Mesodermal cell (in vitro differentiated cells): ENCODE results near the gene RUNX2.

ENCODE experiments used
- H3K27ac ChIP-seq: 2 replicates; pipeline ENCODE4 v1.7.0; 2013; ENCODE audit warnings: mild to moderate bottlenecking, low read depth, low read length, moderate library complexity; ENCODE audit not compliant: severe bottlenecking
- H3K36me3 ChIP-seq: 2 replicates; pipeline ENCODE4 v1.7.1; 2013; ENCODE audit warnings: mild to moderate bottlenecking, low read length, moderate library complexity; ENCODE audit not compliant: control insufficient read depth, insufficient read depth
- H3K4me1 ChIP-seq: one replicate; pipeline ENCODE4 v1.7.1; 2013; ENCODE audit warnings: mild to moderate bottlenecking, low read length; ENCODE audit not compliant: insufficient read depth, control insufficient read depth, poor library complexity, severe bottlenecking
- H3K4me3 ChIP-seq: 2 replicates; pipeline ENCODE4 v1.7.0; 2013; ENCODE audit warnings: low read length, control low read depth, mild to moderate bottlenecking; ENCODE audit not compliant: insufficient read depth, poor library complexity, severe bottlenecking; ENCODE audit errors: extremely low read depth
- H3K9me3 ChIP-seq: 2 replicates; pipeline ENCODE4 v1.7.1; 2013; ENCODE audit warnings: mild to moderate bottlenecking, low read length, moderate library complexity; ENCODE audit not compliant: control insufficient read depth
- WGBS, 2 experiments: methylation state at CpG; one replicate each; pipeline ENCODE4 v1.1.5; 2013; ENCODE audit warnings: missing lambda C conversion rate in 2 of 2; ENCODE audit not compliant: insufficient coverage in 2 of 2; 5-methylcytosine and 5-hydroxymethylcytosine counted together

RUNX2 gene

DNA sequence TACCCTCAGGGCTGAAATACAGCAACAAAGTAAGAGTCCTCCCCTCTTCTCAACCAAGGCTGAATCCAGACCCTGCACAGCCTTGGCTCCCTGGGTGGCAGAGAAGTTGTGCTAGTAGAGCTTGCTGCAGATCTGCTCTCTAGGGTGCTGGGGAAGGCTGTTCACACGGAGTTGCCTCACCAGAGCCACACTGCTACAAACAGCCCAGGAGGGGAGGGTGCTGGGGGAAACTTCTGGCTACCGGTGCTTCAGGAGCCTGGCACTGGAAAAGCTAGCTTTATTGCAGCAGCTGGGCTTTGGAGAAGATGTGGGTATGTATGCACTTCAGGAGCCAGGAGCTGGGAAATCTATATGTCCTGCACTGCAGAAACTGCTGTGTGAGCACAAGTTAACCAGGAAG is 87.2 kb downstream of the RUNX2 start:
- no peak overlapping the region for H3K27ac ChIP-seq
- H3K36me3 ChIP-seq, result no peaks in the 10 kb centered on the region
- H3K9me3 ChIP-seq, result no peaks in the 10 kb centered on the region
- WGBS, 2 experiments, result 37% methylated on average over 2 of the region's 2 CpGs; no CpG with 5 or more reads in 1 of the 2 experiments
- H3K4me3 ChIP-seq, result no peak overlapping the region
- peaks cover 19% of the 10 kb centered on the region for H3K4me1 ChIP-seq

DNA sequence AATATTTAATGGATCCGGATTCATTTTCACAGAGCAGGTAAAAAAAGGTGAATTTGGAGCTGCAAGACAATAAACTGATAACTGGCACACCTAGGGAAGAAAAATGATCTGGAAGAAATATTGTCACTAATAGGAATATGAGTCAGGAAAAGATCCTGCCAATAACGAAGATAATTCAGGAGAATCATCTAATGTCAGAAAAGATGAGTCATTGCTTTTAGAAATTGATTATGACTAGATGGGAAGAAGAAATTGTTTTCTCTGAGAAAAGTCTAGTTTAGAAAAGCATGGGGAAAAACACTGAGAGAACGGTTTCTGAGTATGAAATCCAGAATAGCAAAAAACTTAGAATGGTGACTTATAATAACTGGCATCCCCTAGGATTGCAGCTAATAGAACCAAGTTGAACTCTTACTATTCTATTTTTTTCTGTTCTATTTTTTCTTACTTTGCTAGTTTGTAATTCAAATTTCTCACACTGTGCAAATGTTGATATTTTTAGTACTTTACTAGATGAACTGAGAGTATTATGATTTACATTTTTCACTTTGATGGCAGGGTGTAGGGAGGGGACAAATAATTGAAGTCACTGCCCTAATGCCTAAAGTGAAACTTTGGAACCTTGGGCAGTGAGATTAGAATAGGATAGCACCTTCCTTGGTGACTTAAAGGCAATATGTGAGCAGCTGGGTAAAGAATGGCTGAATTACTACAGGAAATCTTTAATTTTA is 87.8 kb downstream of the RUNX2 start:
- no peaks in the 10 kb centered on the region for H3K9me3 ChIP-seq
- H3K36me3 ChIP-seq, result no peaks in the 10 kb centered on the region
- H3K4me3 ChIP-seq, result no peak overlapping the region
- 87 to 94% methylated on average over 2 to 3 of the region's 3 CpGs for WGBS, 2 experiments
- no peak overlapping the region for H3K27ac ChIP-seq
- H3K4me1 ChIP-seq, result peaks cover 24% of the 10 kb centered on the region

GRCh38 chr6:45416700-45417099 is 88.6 kb downstream of the RUNX2 start:
- Histone ChIP-seq H3K27ac (no peak overlapping the region), H3K4me1 (peaks cover 24% of the 10 kb centered on the region), H3K36me3 (no peaks in the 10 kb centered on the region), H3K9me3 (no peaks in the 10 kb centered on the region), H3K4me3 (no peak overlapping the region)
- WGBS, 2 experiments, result 78% methylated on average over 1 of the region's 2 CpGs; no CpG with 5 or more reads in 1 of the 2 experiments

GRCh38 chr6:45417436-45417835 is 89.3 kb downstream of the RUNX2 start:
- Histone ChIP-seq H3K9me3 (no peaks in the 10 kb centered on the region), H3K4me3 (no peak overlapping the region), H3K27ac (no peak overlapping the region), H3K4me1 (peaks cover 24% of the 10 kb centered on the region), H3K36me3 (no peaks in the 10 kb centered on the region)
- no CpG with 5 or more reads among the region's 2 CpGs for WGBS, 2 experiments

DNA sequence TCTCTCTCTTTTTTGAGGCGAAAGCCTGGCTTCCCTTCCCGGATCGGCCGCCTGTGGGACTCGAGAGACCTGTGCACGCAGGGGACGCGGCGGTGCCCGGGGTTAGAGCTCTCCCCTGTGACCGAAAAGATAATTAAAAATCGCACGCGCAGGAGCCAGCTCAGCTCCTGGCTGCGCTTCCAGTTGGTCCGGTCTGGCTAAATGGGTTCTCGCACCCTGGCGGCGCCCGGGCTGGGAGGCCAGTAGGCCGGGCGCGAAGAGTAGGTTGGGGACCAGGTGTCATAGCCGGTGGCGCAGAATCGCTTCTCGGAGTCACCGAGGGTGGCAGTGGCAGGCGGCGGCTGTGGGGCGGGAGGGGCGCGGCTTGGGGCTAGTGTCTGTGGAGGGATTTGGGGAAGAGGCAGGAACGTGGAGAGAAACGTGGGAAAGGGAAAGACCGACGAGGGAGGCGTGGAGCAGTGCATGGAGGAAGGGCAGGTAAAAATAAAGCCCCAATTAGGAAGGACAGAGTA is 91.5 kb downstream of the RUNX2 start:
- Histone ChIP-seq H3K9me3 (no peaks in the 10 kb centered on the region), H3K36me3 (no peaks in the 10 kb centered on the region), H3K27ac (no peak overlapping the region), H3K4me1 (peaks cover 24% of the 10 kb centered on the region), H3K4me3 (peak overlapping the region; percentile 75)
- 1 to 3% methylated on average over 29 to 37 of the region's 38 CpGs for WGBS, 2 experiments

DNA sequence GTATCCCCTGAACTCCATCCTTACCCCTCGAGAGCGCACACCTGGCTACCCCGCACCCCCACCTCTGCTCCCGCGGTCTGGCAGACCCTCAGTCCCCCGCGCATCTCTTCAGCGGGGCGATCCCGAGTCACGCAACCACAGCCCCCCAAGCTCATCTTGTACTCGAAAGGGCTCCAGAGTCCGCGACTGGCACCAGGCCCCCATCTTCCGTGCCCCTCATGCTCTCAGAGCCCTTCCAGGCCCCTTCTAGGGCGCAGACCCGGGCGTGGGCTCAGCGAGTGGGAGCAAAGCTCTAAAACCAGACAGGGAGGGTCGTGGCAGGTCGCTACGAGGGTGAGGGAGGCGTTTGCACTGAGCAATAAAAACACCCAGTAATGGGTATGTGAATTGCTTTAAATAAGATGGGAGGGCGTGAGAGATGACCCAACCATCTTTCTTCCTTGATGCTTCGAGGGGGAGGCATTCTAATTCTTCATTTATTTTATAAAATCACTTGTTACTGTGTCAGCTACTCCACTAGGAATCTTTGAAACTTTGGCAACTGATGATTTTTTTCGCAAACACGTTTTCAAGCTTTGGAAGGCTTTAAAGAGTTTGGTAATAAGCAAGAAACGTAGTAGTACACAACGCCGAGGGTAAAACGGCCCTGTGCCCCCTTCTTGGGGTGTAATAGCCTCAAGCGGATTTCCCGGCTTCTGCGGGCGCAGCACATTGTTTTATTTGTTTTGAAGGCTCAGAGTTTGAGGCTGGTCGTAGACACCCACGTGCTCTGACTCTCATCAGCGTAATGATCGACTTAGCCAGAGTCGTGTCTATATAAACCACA is 92.2 kb downstream of the RUNX2 start:
- peak overlapping the region; percentile 75 for H3K4me3 ChIP-seq
- 2 to 5% methylated on average over 20 to 24 of the region's 40 CpGs for WGBS, 2 experiments
- H3K27ac ChIP-seq, result no peak overlapping the region
- H3K4me1 ChIP-seq, result peaks cover 24% of the 10 kb centered on the region
- H3K9me3 ChIP-seq, result no peaks in the 10 kb centered on the region
- H3K36me3 ChIP-seq, result no peaks in the 10 kb centered on the region

DNA sequence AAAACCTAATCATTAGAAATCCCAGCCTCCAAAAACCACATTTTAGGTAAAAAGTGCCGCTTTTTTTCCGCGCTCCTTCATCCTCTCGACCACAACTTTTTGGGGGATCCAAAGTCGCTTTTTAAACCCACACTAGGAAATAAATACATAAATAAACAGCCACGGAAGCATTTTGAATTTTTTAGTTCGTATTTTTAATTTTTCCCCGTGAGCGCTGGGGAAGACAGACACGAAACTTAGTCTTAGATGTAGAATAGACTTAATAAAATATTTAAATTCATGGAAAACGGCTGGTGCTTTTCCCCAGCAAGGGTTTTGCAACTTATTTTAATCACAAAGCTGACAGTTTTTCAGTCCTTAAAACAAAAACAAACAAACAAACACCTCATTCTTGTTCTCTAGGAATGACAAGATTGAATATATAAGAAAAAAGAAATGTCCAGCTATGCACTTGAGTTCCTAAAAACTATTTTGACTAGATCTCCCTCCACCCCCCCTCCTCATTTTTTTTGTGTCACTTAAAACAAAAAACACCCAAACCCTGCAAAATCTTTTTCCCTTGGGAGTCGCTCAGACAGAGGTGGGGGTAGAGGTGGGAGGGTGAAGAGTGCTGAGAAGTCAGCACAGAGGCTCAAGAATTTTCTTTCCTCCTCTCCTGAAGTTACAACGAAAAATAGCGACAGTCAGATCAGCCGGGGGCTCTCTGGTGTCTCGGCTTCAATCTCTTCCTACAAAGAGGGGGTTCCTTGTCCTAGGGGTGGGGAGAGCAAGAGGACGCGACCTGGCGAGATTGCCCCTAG is 93.0 kb downstream of the RUNX2 start:
- Histone ChIP-seq H3K27ac (peak overlapping the region; percentile 66), H3K4me3 (peak overlapping the region; percentile 75), H3K4me1 (peaks cover 24% of the 10 kb centered on the region), H3K36me3 (no peaks in the 10 kb centered on the region), H3K9me3 (no peaks in the 10 kb centered on the region)
- 0 to 2% methylated on average over 8 of the region's 19 CpGs for WGBS, 2 experiments

DNA sequence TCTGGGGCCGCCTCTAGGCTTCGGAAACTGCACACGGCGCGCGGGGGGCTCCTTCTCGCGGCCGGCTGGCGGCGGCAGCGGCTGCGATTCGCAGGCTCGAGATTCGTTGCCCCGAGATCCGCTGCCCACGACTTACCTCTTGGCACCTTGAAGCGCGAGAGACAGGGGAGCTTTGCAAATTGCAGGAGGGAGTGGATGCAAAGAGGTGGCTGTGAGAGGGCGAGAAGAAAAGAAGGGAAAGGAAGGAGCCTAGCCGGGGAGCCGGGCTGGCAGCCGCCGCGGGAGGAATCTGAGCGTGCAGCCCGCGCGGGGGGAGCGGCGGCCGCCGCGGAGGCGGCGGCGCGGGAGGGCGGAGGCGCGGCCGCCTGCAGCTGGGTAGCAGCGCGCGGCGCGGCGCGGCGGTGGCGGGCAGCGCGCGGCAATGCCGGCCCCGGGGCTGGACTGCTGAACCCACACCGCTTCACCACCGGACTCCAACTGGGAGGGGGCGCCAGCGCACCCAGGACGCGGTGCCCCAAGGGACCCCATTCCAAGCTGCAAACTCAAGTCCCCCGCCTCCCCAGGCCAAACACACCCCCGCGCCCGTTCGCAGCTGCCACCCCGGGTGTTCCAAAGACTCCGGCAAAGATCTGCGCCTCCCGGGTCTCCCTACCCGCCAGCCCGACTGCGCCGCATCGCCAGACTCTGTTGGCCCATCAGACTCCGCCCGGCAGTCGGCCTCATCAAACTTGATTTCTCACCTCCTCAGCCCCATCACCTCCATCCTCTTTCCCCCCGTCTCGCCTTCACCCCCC is 93.8 kb downstream of the RUNX2 start:
- H3K4me3 ChIP-seq, result peak overlapping the region; percentile 75
- WGBS, 2 experiments, result 0% methylated on average over 38 to 40 of the region's 83 CpGs
- no peaks in the 10 kb centered on the region for H3K9me3 ChIP-seq
- peak overlapping the region; percentile 66 for H3K27ac ChIP-seq
- H3K4me1 ChIP-seq, result peaks cover 19% of the 10 kb centered on the region
- H3K36me3 ChIP-seq, result no peaks in the 10 kb centered on the region

GRCh38 chr6:45422503-45423110 is 94.5 kb downstream of the RUNX2 start:
- Histone ChIP-seq H3K27ac (no peak overlapping the region), H3K4me1 (peaks cover 15% of the 10 kb centered on the region)
- 0 to 2% methylated on average over 36 to 51 of the region's 55 CpGs for whole genome bisulfite sequencing, 2 experiments

More at GRCh38 chr6:45422503-45423110, 94.5 kb downstream of the RUNX2 start:
- H3K36me3 ChIP-seq, result no peaks in the 10 kb centered on the region
- no peaks in the 10 kb centered on the region for H3K9me3 ChIP-seq
- peak overlapping the region; percentile 75 for H3K4me3 ChIP-seq
